Fibroblast of skin of abdomen (primary cell): ENCODE measurements around the gene CHST8.
"Not testable (repeated sequence)": the region's sequence is repeated elsewhere in the genome, so short reads cannot be mapped to it uniquely, and the experiment has no call there.

Experiments used
- DNase-seq: peaks from one replicate; pipeline ENCODE4 v3.0.0-alpha.2; 2013

The CHST8 gene

DNA sequence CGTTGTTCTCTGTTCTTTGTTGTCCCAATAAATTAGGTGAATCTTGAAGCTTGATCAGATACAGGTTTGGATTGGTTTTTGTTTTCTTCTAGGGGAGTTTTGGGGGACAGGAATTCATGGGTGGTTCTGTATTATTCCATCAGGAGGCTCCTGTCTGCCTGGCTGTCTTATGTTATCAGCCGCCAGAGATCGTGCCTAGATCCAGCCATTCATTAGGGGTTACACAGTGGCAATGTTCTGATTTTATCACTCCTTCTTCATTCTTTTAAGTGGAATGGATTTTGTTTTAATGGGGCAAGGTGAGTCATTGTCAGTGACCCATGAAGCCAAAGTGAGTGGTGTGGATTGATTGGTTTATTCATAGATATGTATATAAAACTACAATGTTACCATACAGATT is 71.9 kb downstream of the CHST8 start:
- DNase-seq: no peak

- not testable (repeated sequence) for DNase-seq
These were observed 73.8 kb downstream of the CHST8 start for GRCh38 chr19:33695547-33695946.

DNA sequence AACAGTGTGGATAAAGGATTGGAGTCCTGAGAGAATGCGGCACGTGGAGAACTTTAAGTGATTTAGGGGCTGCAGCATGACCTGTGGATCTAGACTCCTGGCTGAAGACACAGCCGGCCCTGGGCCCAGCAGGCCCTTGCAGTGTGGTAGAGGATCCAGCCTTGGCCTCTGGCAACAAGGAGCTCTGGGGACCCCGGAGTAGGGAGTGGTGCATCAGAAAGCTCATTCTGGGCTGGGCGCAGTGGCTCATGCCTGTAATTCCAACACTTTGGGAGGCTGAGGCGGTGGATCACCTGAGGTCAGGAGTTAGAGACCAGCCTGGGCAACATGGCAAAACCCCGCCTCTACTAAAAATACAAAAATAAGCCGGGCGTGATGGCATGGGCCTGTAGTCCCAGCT is 76.0 kb downstream of the CHST8 start:
- DNase-seq: no peak

GRCh38 chr19:33698576-33699435 is 77.1 kb downstream of the CHST8 start:
- DNase-seq: no peak

- no peak for DNase-seq
These were observed 78.1 kb downstream of the CHST8 start for GRCh38 chr19:33699754-33700407.

DNA sequence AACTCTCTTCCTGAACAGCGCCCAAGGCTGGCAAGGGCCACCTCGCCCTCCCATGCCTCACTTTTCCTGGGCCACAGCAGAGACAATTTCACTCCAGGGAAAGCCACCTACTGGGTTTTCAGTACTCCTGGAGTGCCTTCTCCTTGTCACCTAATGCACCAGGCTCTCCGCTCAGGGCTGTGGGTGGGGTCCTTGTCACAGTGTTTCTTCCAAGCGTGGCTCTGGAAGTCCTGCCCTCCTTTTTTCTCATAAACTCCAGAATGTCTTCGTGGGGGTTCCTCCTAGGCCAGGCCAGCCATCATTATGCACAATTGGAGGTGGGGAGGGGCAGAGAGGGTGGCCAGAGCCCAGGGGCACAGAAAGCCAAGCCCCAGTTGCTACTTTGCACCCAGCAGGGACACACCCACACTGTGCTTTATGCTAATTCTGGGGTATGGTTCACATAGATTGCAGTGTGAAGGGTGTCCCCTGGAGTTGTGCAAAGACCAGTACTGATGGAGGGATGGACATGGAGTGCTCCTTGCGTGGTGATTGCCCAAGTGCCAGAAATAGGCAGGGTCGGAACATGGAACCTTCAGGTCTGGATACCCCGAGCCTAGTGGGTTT is 78.8 kb downstream of the CHST8 start:
- no peak for DNase-seq

GRCh38 chr19:33701565-33701964 is 79.8 kb downstream of the CHST8 start:
- no peak for DNase-seq

DNA sequence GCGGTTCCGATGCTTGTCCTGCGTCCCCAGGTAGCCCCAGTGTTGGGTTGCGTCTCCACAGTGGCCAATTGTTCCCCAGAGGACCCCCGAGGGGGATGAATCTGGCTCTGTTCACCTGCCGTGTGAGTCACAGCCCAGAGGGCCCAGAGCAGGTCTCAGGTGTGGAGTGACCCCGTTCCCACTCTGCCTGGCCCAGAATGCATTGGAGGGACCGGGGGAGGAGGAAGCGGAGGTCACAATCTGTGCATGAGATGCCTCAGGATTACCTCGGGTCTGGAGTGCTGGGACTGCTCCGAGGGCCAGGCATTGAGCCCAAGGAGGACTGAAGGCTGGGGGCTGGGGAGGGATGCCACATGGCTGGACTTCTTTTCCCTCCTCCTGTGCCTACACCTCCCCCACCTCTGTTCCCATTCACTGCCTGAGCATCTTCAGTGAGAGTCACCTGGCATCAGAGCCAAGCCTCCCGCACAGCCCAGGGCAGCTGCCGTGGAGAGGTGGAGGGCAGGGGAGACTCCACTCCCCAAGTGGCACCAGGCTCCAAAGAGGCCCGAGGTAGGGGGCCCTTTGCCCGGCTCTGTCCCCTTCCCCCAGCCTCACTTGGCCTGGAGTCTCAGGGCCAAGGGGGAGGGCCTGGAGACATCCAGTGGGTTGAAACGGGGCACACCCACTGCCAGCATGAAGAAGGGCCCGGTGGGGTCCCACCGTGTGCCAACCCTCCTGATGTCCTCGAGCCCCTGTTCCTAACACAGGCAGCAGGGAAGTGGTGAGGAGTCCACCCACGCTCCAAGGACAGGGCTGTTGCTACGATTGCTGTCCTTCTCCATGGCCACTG is 81.1 kb downstream of the CHST8 start:
- DNase-seq: no peak

DNA sequence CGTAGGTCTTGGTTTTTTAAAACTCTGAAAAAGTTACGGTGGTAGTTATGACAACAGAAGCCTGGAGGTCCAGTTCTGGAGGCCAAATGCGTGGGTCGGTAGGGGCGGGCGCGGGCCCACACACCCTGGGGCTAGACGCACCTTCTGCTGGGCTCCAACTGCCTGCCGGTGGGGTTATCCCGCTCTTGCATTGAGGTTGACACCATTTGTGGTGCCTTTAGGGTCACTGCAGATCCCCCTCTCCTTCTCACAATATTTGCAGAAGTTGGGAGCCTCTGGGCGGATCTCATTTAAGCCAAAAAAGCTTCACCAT is 81.6 kb downstream of the CHST8 start:
- no peak for DNase-seq

DNA sequence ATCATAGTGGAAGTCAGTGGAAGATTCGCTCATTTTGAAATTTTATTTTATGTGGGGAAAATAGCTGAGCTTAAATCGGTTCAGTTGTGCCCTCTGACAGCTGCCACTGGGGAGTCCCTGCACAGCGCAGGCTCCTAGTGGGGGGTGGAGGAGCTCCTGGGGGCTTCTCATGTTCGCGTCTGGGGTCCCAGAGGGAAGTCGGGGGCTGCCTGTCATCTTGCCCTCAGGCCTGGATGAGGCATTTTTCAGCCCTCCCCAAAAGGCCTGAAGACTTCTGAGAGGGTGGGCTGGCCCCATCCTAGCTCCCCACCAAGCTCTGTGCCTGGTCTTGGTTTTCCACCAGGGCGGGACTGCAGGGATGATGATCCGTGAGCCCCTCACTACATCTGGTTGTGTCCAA is 82.1 kb downstream of the CHST8 start:
- DNase-seq: no peak

DNA sequence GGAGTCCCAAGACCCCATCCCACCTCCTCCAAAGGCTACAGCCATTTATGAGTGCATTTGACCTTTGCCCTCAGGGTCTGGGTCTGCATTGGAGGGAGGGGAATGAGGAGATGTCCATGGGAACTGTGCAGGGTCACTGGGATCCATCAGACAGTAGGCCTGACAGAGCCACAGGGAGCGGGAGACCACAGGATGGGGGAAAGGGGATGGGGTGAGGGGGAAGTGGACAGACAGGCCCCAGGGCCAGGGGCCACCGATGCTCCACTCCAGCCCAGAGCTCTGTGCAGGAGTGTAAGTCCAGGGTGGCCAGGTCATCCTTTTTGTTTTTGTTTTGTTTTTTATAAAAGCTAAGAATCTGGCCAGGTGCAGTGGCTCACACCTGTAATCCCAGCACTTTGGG is 82.5 kb downstream of the CHST8 start:
- no peak for DNase-seq

DNA sequence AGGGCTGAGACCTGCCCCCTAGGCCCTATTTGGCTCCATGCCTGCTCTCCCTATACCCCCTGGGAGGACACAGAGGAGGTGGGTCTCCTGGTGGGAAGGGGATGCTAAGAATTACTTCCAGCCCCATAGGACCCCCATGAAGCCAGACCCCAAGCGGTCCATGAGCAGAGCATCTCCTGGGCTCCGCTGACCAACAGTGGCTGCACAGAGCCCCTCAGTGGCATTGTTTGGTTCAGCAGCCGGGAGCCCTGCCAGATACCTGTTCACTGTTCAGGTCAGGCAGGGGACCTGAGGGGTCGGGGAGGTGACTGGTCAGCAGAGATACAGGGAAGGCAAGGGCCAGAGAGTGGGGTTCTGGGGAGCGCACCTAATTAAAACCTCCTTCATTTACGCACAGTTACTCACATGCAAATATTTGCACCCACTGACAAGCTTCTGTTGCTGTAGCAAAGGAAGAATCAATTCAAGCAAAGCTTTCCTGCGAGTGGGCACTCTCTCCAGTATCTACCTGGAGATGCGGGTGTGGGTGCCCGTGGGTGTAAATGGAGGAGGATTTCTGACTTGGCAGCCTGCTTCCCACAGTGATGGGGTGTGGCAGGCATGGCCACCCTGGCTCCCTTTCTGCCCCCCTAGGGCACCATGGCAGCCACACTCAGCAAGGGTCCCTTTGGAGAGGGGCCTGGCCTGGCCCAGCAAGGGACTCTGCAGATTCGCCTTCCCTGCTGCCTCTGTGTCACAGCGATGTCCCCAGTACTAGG is 83.5 kb downstream of the CHST8 start:
- no peak for DNase-seq

DNA sequence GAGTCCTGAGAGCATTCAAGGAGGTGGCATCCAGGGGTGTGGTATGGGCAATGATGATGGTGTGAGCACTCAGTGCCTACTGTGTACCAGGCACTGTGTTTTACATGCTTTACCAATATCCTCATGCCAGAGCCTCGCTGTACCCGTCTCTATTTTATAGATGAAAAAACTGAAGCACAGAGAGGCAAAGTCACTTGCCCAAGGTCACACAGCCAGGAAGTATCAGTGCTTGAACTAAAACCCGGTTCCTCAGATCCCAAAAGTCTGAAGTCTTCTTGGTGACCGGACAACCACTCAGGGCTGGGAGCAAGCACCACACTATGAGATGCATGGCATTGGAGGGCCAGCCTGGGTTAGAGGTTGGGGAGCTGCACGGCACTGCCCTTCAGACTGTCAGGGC is 84.1 kb downstream of the CHST8 start:
- DNase-seq: no peak

- DNase-seq: no peak
These were observed 84.9 kb downstream of the CHST8 start for GRCh38 chr19:33706631-33707030.

- no peak for DNase-seq
These were observed 90.5 kb downstream of the CHST8 start for GRCh38 chr19:33712268-33712667.

- no peak for DNase-seq
These were observed 91.4 kb downstream of the CHST8 start for GRCh38 chr19:33713194-33713593.

- no peak for DNase-seq
These were observed 92.4 kb downstream of the CHST8 start for GRCh38 chr19:33714149-33714548.

- no peak for DNase-seq
These were observed 93.7 kb downstream of the CHST8 start for GRCh38 chr19:33715462-33715861.

- DNase-seq: no peak
These were observed 96.1 kb downstream of the CHST8 start for GRCh38 chr19:33717878-33718277.

DNA sequence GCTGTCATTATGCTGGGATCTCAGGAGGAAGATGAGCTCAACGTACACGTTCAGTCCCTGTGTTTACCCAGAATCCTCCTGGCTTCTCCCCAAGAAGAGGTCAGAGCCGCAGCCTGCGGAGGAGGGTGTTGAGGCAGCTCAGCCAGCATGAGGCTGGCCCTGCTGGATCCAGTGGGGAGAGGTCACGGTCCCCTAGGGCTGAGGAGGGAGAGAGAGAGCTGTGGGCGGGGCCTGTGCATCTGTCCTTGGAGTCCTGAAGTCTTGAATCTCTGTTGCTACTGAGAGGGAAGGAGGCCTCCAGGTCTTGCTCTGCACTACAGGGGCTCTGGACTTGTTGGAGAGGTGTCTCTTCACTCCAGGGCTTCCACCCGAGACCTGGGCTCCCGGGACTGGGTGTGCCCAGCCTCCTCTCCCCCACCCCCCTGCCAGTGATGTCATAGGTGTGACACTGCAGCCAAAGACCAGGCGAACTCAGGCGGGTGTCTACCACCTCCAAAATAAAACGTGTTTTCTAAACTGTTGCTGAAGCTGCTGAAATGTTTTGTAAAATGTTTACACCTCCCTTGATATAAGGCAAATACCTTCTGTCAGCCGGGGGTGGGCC is 97.0 kb downstream of the CHST8 start:
- DNase-seq: no peak

DNA sequence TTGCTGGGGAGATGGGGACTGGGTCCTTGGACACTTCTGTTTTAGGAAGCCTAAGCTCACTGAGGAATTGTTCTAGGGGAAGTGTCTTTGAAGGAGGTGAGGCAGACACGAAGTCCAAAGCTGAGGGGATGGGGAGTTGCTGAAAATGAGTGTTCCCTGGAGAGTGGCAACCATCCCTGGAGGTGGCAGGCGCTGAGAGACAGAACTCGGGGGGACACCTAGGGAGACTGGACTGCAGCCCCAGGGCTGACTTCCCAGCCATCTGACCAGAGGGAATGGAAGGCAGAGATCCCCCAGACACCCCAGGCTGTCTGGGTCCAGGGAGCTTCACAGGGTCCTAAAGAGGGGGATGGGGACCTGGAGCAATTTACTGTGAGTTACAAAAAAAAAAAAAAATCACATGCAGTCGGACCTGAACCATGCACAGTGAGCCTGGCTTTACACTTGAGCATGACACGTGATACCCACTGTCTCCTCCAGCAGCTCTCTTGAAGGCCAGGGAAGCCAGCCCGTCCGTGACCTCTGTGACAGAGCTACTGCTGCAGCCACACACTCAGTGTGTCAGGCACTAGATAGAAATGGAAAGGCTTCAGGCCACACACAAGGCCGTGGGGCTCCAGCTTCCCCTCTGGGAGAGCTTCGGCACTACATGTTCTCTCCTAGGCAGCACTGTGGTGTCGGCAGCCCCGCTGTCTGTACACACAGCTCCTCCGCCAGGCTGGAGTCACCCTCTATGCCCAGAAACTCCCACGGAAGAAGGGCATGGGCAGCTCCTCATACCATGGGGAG is 97.8 kb downstream of the CHST8 start:
- no peak for DNase-seq
